Measurements from ENCODE around the gene ZNF483. TPM values are rescaled to one million over a fixed set of nuclear protein-coding genes. Genes with fewer than 3 reads are reported as not detected.

The ZNF483 gene
- total and polyA plus RNA-seq, 12 donors, result 1.2 to 25.1 (median 16.6) TPM

DNA sequence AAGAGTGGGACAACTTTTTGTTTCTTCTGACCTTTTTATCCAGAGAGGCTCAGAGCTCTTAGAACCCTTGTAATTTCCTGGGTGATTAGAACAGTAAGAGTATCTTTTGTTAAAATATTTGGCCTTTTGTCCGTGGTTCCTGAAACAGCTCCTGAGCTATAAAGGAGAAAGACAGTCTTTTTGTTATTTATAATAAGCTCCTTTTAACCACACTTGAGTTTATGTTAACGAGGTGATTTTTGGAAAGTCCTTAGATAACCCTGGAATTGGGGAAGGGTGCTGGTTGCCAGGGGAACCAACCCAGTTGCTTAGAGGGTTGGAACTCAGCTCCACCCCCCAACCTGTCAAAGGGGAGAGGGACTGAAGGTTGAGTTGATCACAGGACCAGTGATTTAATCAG is 4.8 kb downstream of the ZNF483 start:
- WGBS, 4 donors, result 43 to 82% (median 52%) methylated on average over 2 of the region's 2 CpGs
- DNase-seq, result no peak
- H3K27me3 ChIP-seq, result no peaks in the 10 kb centered on the region
- TF ChIP-seq, protein P1, sequence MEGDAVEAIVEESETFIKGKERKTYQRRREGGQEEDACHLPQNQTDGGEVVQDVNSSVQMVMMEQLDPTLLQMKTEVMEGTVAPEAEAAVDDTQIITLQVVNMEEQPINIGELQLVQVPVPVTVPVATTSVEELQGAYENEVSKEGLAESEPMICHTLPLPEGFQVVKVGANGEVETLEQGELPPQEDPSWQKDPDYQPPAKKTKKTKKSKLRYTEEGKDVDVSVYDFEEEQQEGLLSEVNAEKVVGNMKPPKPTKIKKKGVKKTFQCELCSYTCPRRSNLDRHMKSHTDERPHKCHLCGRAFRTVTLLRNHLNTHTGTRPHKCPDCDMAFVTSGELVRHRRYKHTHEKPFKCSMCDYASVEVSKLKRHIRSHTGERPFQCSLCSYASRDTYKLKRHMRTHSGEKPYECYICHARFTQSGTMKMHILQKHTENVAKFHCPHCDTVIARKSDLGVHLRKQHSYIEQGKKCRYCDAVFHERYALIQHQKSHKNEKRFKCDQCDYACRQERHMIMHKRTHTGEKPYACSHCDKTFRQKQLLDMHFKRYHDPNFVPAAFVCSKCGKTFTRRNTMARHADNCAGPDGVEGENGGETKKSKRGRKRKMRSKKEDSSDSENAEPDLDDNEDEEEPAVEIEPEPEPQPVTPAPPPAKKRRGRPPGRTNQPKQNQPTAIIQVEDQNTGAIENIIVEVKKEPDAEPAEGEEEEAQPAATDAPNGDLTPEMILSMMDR (IDR thresholded peaks at IDR 0.05), result no peak
- no peak for TF ChIP-seq POLR2A (IDR thresholded peaks at IDR 0.05)
- peaks cover 0 to 7% of the 10 kb centered on the region in 2 donors for H3K4me1 ChIP-seq (replicated peaks in 1 of 2)
- H3K27ac ChIP-seq, result no peak overlapping the region
- no peak overlapping the region for H3K4me3 ChIP-seq
- intact Hi-C loops (cut with DNase I), result no loop called here
- H3K9me3 ChIP-seq (replicated peaks in 1 of 3), result peaks cover 0 to 8% (median 0%) of the 10 kb centered on the region in 3 donors
- peaks cover 0 to 11% of the 10 kb centered on the region in 2 donors for H3K36me3 ChIP-seq (replicated peaks in 1 of 2)

DNA sequence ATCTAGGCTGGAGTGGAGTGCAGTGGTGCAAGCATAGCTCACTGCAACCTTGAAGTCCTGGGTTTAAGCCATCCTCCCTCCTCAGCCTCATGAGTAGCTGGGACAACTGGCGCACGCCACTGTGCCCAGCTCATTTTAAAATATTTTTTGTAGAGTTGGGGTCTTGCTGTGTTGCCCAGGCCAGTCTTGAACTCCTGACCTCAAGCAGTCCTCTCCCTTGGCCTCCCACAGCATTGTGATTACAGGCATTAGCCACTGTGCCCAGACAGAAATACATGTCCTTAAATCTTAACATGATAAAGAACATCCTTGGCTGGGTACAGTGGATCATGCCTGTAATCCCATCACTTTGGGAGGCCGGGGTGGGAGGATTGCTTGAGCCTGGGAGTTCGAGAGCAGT is 6.7 kb downstream of the ZNF483 start:
- WGBS, 4 donors, result 97 to 99% (median 98%) methylated on average over 4 of the region's 4 CpGs
- Histone ChIP-seq H3K27ac (no peak overlapping the region), H3K4me3 (no peak overlapping the region), H3K27me3 (no peaks in the 10 kb centered on the region), H3K4me1 (replicated peaks in 1 of 2) (no peaks in the 10 kb centered on the region), H3K9me3 (replicated peaks in 1 of 3) (peaks cover 0 to 19% (median 0%) of the 10 kb centered on the region in 3 donors), H3K36me3 (replicated peaks in 1 of 2) (peaks cover 0 to 29% of the 10 kb centered on the region in 2 donors)
- DNase-seq, result no peak
- intact Hi-C loops (cut with DNase I), result no loop called here
- TF ChIP-seq, protein P1 (IDR thresholded peaks at IDR 0.05), result no peak
- TF ChIP-seq POLR2A (IDR thresholded peaks at IDR 0.05), result no peak

DNA sequence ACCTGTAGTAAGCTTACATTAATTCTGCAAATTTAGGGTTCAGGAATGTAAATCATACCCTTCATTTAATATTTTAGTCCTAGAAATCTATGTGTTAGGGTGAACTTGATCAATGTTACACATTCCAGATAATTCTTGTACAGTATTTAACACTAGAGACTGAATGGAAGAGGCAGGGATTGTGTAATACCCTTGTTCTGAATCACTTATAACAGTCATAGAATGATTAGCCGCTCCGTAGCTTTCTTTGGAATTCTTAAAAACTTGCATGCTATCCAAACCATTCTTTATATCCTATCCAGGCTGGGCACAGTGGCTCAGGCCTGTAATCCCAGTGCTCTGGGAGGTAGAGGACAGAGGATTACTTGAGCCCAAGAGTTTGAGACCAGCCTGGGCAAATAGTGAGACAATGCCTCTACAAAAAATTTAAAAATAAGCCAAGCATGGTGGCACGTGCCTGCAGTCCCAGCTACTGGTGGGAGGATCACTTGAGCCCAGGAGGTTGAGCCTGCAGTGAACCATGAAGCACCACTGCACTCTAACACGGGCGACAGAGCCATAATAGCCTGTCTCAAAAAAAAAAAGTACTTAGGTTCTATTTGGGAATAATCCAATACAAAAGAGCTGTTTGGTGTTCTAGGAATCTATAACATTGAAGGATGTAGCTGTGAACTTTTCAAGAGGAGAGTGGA is 8.3 kb downstream of the ZNF483 start:
- H3K4me1 ChIP-seq (replicated peaks in 1 of 2), result no peaks in the 10 kb centered on the region
- H3K36me3 ChIP-seq (replicated peaks in 1 of 2), result peaks cover 0 to 37% of the 10 kb centered on the region in 2 donors
- H3K9me3 ChIP-seq (replicated peaks in 1 of 3), result peaks cover 0 to 33% (median 0%) of the 10 kb centered on the region in 3 donors
- intact Hi-C loops (cut with DNase I), result no loop called here
- H3K27me3 ChIP-seq, result no peaks in the 10 kb centered on the region
- TF ChIP-seq, protein P1 (IDR thresholded peaks at IDR 0.05), result no peak
- no peak for TF ChIP-seq POLR2A (IDR thresholded peaks at IDR 0.05)
- DNase-seq, result no peak
- H3K27ac ChIP-seq, result no peak overlapping the region
- no peak overlapping the region for H3K4me3 ChIP-seq
- WGBS, 4 donors, result 93 to 96% (median 96%) methylated on average over 5 of the region's 5 CpGs

DNA sequence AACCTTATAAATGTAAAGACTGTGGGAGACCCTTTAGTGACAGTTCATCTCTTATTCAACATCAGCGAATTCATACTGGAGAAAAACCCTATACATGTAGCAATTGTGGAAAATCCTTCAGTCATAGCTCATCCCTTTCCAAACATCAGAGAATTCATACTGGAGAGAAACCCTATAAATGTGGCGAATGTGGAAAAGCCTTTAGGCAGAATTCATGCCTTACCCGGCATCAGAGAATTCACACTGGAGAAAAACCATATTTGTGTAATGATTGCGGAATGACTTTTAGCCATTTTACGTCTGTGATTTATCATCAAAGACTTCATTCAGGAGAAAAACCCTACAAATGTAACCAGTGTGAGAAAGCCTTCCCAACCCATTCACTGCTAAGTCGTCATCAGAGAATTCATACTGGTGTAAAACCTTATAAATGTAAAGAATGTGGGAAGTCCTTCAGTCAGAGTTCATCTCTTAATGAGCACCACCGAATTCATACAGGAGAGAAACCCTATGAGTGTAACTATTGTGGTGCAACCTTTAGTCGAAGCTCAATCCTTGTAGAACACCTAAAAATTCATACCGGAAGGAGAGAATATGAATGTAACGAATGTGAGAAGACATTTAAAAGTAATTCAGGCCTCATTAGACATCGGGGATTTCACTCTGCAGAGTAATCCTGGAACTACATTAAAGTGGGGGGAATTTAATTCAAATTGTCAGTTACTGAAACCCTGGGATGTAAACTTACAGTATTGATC is 17.7 kb downstream of the ZNF483 start:
- Histone ChIP-seq H3K27me3 (no peaks in the 10 kb centered on the region), H3K36me3 (replicated peaks in 1 of 2) (peaks cover 0 to 11% of the 10 kb centered on the region in 2 donors), H3K27ac (no peak overlapping the region), H3K4me3 (no peak overlapping the region), H3K4me1 (replicated peaks in 1 of 2) (no peaks in the 10 kb centered on the region), H3K9me3 (replicated peaks in 1 of 3) (peaks cover 11 to 96% (median 16%) of the 10 kb centered on the region in 3 donors)
- no peak for DNase-seq
- 97% methylated on average over 11 of the region's 11 CpGs for WGBS, 4 donors
- TF ChIP-seq POLR2A (IDR thresholded peaks at IDR 0.05), result no peak
- TF ChIP-seq, protein P1 (IDR thresholded peaks at IDR 0.05), result no peak
- intact Hi-C loops (cut with DNase I), result no loop called here
